Rectal smooth muscle tissue (tissue), 1 donor: Measurements from ENCODE around the gene SPECC1L.
"Not testable (repeated sequence)": the region's sequence is repeated elsewhere in the genome, so short reads cannot be mapped to it uniquely, and the experiment has no call there.

Experiments
- H3K27ac ChIP-seq: one replicate; pipeline ENCODE4 v1.7.0; 2013; ENCODE audit warnings: low read depth, low read length, inconsistent platforms
- H3K27me3 ChIP-seq: one replicate; pipeline ENCODE4 v1.7.0; 2013; ENCODE audit warnings: low read length; ENCODE audit not compliant: control insufficient read depth, insufficient read depth
- H3K36me3 ChIP-seq: one replicate; pipeline ENCODE4 v1.7.0; 2013; ENCODE audit warnings: low read length; ENCODE audit not compliant: control insufficient read depth, insufficient read depth
- H3K4me1 ChIP-seq: one replicate; pipeline ENCODE4 v1.7.0; 2013; ENCODE audit warnings: low read length; ENCODE audit not compliant: control insufficient read depth, insufficient read depth
- H3K4me3 ChIP-seq: one replicate; pipeline ENCODE4 v1.7.0; 2013; ENCODE audit warnings: low read length
- H3K9ac ChIP-seq: one replicate; pipeline ENCODE4 v1.7.0; 2013; ENCODE audit warnings: low read length

The SPECC1L gene

DNA sequence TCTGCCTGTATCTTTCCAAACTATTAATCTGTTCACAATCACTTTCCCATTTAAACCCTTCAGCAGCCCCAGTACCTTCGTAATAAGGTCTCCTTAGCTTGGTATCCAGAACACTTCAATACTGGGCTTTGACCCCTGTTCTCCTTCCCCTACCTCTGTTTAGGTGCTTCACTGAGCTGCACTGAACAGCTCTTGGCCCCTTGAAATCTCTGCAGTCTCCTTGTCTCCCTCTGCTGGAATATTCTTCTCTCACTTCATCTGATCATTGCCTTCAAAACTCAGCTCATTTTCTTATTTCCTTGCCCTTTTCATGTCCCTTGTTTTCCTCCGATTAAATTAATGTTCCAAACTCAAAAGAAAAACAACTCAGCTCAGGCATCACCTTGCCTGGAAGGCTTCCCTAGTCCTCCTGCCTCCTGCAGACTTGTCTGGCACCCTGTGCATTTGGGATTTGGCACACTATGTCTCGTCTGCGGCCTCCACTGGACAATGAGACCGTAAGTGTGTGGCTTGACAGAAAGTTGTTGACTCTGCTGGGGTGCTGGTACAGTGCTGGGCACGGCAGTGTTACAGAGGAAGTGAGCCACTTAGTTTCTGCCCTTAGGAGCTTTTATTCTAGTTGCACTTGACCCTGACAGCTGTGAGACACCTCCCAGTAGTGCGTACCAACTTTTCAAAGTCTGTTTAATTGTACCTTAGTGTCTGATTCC lies 4.2 kb downstream of the SPECC1L start:
- H3K27me3 ChIP-seq, H3K4me1 ChIP-seq, H3K9ac ChIP-seq, H3K36me3 ChIP-seq: not testable (repeated sequence)
- peak overlapping the region; percentile 55 for H3K27ac ChIP-seq
- peak overlapping the region; percentile 33 for H3K4me3 ChIP-seq

DNA sequence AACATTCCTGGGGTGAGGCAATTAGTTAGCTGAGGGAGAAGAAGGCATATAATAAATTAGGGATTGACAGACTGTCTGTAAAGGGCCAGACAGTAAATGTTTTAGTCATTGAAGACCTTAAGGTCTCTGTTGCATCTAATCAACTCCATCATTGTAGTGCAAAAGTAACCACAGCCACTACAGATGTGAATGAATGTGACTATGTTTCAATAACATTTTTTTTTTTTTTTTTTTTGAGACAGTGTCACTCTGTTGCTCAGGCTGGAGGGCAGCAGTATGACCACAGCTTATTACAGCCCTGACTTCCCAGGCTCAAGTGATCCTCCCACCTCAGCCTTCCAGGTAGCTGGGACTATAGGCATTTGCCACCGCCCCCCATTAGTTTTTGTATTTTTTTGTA lies 9.7 kb downstream of the SPECC1L start:
- not testable (repeated sequence) for H3K4me1 ChIP-seq, H3K36me3 ChIP-seq, H3K27ac ChIP-seq, H3K27me3 ChIP-seq, H3K9ac ChIP-seq, H3K4me3 ChIP-seq

DNA sequence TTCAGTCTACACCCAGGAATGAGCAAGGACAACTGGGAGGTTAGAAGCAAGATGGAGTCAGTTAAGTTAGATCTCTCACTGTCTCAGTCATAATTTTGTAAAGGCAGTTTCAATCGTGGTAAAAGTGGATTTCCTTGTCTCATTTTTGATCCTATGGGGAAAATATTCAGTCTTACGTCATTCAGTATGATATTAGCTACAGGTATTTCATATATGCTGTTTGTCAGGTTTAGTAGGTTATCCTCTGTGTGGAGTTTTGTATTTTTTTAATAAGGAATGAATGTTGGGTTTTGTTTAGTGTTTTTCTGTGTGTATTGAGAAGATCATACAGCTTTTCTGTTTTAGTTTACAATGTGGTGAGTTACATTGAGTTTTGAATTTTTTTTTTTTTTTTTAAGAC lies 11.8 kb downstream of the SPECC1L start:
- no peak overlapping the region for H3K4me3 ChIP-seq
- H3K27me3 ChIP-seq = no peaks in the 10 kb centered on the region
- H3K27ac ChIP-seq = no peak overlapping the region
- H3K9ac ChIP-seq = no peak overlapping the region
- H3K36me3 ChIP-seq = no peaks in the 10 kb centered on the region
- peaks cover 4% of the 10 kb centered on the region for H3K4me1 ChIP-seq

DNA sequence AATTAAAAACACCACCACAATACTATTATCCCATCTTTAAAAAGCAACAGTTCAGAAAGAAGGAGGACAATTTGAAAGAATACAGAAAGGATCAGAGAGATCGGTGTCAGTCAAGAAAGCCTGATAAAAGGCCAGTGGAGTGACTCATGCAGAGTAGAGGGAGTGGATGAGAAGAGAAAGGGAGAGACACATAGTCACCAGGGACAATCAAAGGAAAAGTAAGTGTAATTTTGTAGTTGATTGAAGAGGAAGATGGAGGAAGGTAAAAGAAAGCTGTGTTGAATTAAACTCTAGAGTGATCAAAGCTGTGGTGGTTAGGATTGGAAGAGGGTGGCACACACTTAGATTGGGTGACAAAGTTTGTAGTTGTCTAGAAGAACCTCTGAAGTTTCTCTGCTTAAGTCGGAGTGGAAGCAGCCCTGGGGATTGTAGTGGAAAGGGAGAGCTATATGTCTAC lies 14.1 kb downstream of the SPECC1L start:
- Histone ChIP-seq H3K4me1 (peaks cover 8% of the 10 kb centered on the region), H3K4me3 (no peak overlapping the region), H3K27ac (no peak overlapping the region), H3K27me3 (no peaks in the 10 kb centered on the region), H3K9ac (no peak overlapping the region), H3K36me3 (no peaks in the 10 kb centered on the region)

DNA sequence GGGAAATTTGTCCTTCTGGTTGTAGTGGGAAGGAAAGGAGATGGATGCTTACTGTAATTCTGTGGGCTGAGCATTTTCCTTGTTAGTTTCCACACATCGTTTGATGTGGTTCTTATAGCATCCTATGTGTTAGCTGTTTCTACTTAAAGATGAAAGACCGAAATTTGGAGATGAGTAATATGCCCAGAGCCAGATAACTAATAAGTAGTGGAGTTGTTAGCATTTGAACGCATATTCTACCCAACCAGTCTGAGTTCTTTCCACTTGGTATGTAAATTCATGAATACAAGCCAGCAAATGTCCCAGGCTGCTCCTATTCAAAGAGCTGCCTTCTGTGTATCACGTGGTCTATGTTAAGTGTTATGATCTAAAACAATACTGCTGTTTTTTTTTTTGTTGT lies 14.6 kb downstream of the SPECC1L start:
- Histone ChIP-seq H3K9ac (no peak overlapping the region), H3K36me3 (no peaks in the 10 kb centered on the region), H3K27ac (no peak overlapping the region), H3K27me3 (no peaks in the 10 kb centered on the region), H3K4me3 (no peak overlapping the region), H3K4me1 (peaks cover 13% of the 10 kb centered on the region)

DNA sequence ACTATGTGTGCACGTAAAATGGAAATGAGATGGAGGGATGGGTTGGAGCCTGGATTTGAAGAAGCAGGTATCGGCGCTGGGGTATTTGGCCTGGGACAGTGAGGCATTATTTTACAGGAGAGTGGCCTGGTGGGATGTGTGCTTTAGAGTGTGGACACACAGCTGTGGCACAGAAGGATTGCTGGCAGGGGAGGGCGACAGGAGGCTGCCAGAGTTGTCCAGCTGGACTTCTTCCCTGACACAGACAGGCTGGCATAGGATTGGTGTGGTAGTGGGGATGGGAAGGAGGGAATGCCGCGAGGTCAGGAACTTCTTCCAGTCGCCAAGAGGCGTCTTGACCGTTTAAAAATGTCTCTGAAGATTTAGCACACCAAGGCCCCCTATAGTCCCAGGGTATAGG lies 16.6 kb downstream of the SPECC1L start:
- not testable (repeated sequence) for H3K9ac ChIP-seq, H3K4me3 ChIP-seq, H3K27ac ChIP-seq, H3K36me3 ChIP-seq, H3K27me3 ChIP-seq
- H3K4me1 ChIP-seq = peaks cover 27% of the 10 kb centered on the region

DNA sequence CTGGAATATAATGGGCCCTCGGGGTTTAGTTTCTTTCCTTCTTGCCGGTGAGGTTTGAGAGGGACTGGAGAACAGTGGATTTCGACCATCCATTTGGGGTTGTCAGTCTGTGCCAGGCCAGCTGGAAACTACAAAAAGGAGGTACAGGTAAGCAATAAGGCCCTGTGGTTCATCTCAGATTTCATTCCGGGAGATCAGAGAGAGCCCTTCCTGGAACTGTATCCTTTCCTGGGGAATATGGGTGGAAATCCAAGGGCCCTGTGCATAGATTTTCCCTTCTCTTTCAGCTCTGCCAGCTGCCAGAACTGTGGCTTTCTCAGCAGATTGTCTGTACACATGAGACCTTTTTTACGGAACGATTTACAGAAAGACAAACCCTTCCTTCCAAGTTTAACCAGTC lies 17.2 kb downstream of the SPECC1L start:
- peaks cover 27% of the 10 kb centered on the region for H3K4me1 ChIP-seq
- not testable (repeated sequence) for H3K27ac ChIP-seq, H3K4me3 ChIP-seq, H3K36me3 ChIP-seq, H3K27me3 ChIP-seq, H3K9ac ChIP-seq

DNA sequence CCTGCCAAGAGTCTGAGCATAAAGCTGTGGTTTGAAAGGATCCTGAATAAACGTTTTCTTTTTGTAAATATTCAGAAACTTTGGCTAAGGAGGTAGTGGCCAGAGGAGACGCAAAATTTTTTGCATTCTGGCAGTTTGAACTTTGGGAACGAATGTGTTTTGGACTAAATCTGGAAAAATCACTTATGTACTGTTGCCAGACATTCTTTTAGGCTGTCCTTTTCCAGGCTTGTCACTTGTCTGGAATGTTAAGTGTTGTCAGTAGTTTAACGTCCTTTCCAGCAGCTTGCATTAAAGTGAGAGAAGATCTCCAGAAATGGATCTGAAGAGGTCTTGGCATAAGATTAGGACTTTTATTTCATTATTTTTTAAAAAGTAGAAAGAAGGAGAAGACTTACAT lies 18.5 kb downstream of the SPECC1L start:
- Histone ChIP-seq H3K4me1 (peaks cover 27% of the 10 kb centered on the region), H3K4me3 (no peak overlapping the region), H3K9ac (no peak overlapping the region), H3K36me3 (no peaks in the 10 kb centered on the region), H3K27me3 (no peaks in the 10 kb centered on the region), H3K27ac (peak overlapping the region; percentile 76)

DNA sequence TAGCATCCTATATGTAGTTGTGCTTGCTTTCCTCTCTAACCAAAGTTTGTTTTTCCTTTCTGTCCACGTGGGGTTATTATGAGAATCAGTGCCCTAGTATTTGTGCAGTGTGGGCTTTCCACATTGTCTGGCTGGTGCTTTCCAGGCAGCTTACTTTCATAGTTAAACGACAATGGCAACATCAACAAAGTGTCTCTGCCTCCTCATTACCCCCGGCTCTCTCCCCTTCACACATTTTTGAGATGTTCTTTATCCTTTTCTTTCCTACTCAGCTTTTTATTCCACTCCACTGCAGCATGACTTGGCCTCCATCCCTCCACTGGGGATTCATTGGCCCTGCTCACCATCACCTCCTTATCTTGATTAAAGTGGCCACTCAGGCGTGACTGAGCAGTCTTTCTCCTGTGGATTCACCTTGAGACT lies 19.1 kb downstream of the SPECC1L start:
- H3K27me3 ChIP-seq = no peaks in the 10 kb centered on the region
- peak overlapping the region; percentile 19 for H3K4me3 ChIP-seq
- peak overlapping the region; percentile 76 for H3K27ac ChIP-seq
- H3K4me1 ChIP-seq = peaks cover 27% of the 10 kb centered on the region
- H3K9ac ChIP-seq = no peak overlapping the region
- no peaks in the 10 kb centered on the region for H3K36me3 ChIP-seq

DNA sequence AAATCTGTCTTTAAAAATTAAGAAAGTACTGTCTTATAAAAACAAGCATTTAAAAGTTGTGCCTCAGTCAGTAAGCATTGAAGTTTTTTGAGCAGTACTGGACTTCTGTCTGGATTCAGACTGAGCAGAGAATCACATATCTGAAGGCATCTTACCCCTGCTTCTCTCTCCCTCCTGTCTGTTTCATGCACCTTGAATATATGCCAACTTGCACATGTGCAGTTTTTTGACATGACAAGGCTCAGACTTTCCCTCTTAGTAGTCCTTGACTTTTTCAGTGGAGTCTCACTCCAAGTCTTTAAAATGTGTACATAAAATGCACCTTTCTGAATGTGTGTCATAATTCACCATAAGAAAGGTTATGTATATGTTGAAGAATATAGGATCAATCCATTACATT lies 19.8 kb downstream of the SPECC1L start:
- H3K27ac ChIP-seq = peak overlapping the region; percentile 76
- no peaks in the 10 kb centered on the region for H3K27me3 ChIP-seq
- H3K4me3 ChIP-seq = no peak overlapping the region
- H3K4me1 ChIP-seq = peaks cover 25% of the 10 kb centered on the region
- no peaks in the 10 kb centered on the region for H3K36me3 ChIP-seq
- H3K9ac ChIP-seq = no peak overlapping the region

DNA sequence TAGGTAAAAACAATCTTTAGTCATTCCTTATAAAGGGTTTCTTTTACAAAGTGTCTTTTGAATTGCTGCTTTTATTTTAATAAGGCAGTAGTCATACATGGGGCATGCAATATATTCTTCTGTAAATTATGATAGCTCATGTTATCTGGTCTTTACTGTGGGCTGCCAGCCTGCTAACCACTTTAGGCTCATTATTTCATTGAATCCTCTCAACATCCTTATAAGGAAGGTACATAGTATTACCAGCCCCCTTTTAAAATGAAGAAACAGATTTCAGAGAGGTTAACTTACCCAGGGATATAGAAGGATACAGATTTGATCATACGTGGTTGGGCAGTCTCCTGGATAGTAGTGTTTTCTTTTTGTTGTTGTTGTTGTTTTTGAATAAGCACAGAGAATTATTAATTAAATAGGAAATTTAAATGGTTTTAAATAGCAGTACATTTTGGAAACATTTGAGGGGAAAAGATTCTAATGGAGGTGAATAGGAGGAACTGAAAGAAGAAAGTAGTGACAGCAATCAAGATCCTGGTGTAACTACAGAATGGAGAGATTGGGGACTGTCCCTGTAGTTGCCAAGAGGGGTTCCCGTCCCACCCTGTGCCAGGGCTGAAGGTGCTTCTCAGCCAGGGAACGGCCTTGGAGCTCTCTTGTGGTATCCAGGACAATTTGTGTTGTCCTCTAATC lies 21.0 kb downstream of the SPECC1L start:
- Histone ChIP-seq H3K27me3 (no peaks in the 10 kb centered on the region), H3K4me1 (peaks cover 23% of the 10 kb centered on the region), H3K4me3 (no peak overlapping the region), H3K27ac (no peak overlapping the region), H3K36me3 (no peaks in the 10 kb centered on the region), H3K9ac (no peak overlapping the region)

DNA sequence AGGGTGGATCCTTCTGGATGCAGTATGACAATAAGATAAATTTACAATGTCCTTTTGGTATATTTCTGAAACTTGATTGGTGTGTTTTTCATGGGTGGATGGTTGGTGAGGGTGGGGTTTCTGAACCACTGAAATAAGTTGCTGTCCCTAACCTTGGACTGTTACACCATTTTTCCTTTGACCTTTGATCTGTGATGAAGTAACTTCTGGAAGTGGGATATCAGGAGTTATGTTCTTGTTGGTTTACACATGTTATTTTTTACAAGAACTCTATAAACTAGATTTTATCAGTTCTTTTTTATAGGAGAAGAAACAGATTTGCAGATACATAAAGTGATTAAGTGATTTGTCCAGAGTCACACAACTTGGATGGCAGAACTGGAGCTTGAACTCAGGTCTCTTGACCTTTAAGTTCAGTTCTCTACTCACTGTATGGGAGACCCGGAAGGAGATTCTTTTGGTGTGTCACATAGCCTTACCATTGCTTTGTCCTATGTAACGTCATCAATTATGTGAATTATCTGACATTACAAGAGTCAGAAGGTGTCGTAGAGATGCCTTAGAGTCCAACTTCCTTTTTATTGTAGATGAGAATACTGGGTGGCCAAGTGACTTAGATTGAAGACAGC lies 21.7 kb downstream of the SPECC1L start:
- not testable (repeated sequence) for H3K36me3 ChIP-seq, H3K27ac ChIP-seq, H3K27me3 ChIP-seq, H3K9ac ChIP-seq, H3K4me3 ChIP-seq
- peaks cover 23% of the 10 kb centered on the region for H3K4me1 ChIP-seq
